Colonic mucosa (tissue), 4 donors: ENCODE data around the gene OS9. TPM values are rescaled to one million over a fixed set of nuclear protein-coding genes. Genes with fewer than 3 reads are reported as not detected.

Experiments used
- DNase-seq: peaks from one replicate; pipeline ENCODE4 v3.0.0-alpha.2; 2020
- H3K27ac ChIP-seq: fragments of 200-600 bp; one replicate; pipeline ENCODE4 v1.8.0; 2021
- H3K27me3 ChIP-seq: fragments of 200-600 bp; one replicate; pipeline ENCODE4 v1.8.0; 2021
- H3K36me3 ChIP-seq: fragments of 200-600 bp; one replicate; pipeline ENCODE4 v1.8.0; 2021
- H3K4me1 ChIP-seq: fragments of 200-600 bp; one replicate; pipeline ENCODE4 v1.8.0; 2021; ENCODE audit warnings: mild to moderate bottlenecking
- H3K4me3 ChIP-seq: fragments of 200-600 bp; one replicate; pipeline ENCODE4 v1.8.0; 2021
- H3K9ac ChIP-seq, 2 donors: one replicate each; pipeline ENCODE4 v1.7.0; 2013; ENCODE audit warnings: control low read depth in 2 of 2, low read depth in 2 of 2, low read length in 2 of 2
- H3K9me3 ChIP-seq: fragments of 200-600 bp; one replicate; pipeline ENCODE4 v1.8.0; 2021
- intact Hi-C: fragments of 100-400 bp; cut with DNase I; formaldehyde crosslinking; loops from one replicate; pipeline ENCODE4 v1.14.1; 2022
- total RNA-seq, 2 donors: library from RNA; stranded (reverse); fragmentation: NEBNext Ultra II Directional in 1 of 2; extraction: Animal tissue kit (Norgen Biotek cat#: 25700) in 1 of 2; gene quantifications; one replicate each; pipeline ENCODE4 v1.2.1, GENCODE V29; 2021
- TF ChIP-seq, protein P1 (sequence below): fragments of 200-600 bp; IDR thresholded peaks from one replicate; pipeline ENCODE4 v1.8.0; 2022; ENCODE audit warnings: antibody characterized with exemption, mild to moderate bottlenecking
- donor health status: healthy.
- donor health status: DM: no; HTN: no; CAD: no.
- donor health status: DM: no; HTN: no; CAD: no.

OS9 gene
- total RNA-seq, 2 donors from 2014 or later = 219 to 284 TPM

DNA sequence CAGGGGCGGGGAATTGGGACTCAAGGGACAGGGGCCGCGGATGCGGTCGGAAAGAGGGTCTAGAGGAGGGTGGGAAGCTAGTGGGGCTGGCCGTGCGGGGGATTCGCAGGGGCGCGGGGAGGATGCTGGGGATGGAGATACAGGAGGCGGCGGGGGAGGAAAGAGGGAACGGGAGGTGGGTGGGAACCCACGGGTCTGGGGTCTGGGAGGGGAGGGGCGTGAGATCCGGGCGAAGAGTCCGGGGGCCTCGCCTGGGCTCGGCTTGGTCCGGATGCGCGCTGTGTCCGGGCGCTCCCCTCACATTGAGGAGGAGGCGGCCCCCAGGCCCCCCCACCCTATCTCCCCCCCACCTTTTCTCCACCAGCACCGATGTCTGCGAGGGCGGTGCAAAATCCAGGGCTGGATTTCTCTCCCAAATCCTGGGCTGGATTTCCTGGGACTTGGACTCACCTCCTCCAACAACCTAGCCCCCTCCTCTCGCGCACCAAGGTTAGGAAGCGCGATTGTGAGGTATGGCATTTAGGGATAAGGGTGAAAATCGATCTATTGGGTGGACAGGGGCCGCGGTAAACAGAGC is 44.8 kb downstream of the OS9 start, which contains the start of gene AGAP2:
TSS of gene AGAP2 (minus strand) at position 82 of the 577 bp plus-strand sequence. CDS start 496 bp downstream, outside the sequence.
- H3K9me3 ChIP-seq = no peaks in the 10 kb centered on the region
- intact Hi-C loops = no loop called here
- H3K36me3 ChIP-seq = no peaks in the 10 kb centered on the region
- no peak within 1 kb of the TSS for H3K9ac ChIP-seq
- no peak for DNase-seq
- H3K4me1 ChIP-seq = peaks cover 5% of the 10 kb centered on the region
- peak within 1 kb of the TSS; percentile 5 for H3K4me3 ChIP-seq
- TF ChIP-seq, protein P1, sequence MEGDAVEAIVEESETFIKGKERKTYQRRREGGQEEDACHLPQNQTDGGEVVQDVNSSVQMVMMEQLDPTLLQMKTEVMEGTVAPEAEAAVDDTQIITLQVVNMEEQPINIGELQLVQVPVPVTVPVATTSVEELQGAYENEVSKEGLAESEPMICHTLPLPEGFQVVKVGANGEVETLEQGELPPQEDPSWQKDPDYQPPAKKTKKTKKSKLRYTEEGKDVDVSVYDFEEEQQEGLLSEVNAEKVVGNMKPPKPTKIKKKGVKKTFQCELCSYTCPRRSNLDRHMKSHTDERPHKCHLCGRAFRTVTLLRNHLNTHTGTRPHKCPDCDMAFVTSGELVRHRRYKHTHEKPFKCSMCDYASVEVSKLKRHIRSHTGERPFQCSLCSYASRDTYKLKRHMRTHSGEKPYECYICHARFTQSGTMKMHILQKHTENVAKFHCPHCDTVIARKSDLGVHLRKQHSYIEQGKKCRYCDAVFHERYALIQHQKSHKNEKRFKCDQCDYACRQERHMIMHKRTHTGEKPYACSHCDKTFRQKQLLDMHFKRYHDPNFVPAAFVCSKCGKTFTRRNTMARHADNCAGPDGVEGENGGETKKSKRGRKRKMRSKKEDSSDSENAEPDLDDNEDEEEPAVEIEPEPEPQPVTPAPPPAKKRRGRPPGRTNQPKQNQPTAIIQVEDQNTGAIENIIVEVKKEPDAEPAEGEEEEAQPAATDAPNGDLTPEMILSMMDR = no peak
- peaks cover 58% of the 10 kb centered on the region for H3K27me3 ChIP-seq
- H3K27ac ChIP-seq = no peak within 1 kb of the TSS

- DNase-seq = no peak
- Histone ChIP-seq H3K4me3 (no peak overlapping the region), H3K9ac (no peak overlapping the region), H3K27ac (no peak overlapping the region), H3K9me3 (no peaks in the 10 kb centered on the region), H3K27me3 (peaks cover 58% of the 10 kb centered on the region), H3K36me3 (no peaks in the 10 kb centered on the region), H3K4me1 (peaks cover 5% of the 10 kb centered on the region)
- TF ChIP-seq, protein P1 = no peak
- intact Hi-C loops = no loop called here
These were observed 45.5 kb downstream of the OS9 start for GRCh38 chr12:57739387-57739786.

- H3K27me3 ChIP-seq = peaks cover 58% of the 10 kb centered on the region
- intact Hi-C loops = no loop called here
- no peak overlapping the region for H3K27ac ChIP-seq
- H3K9me3 ChIP-seq = no peaks in the 10 kb centered on the region
- no peak for DNase-seq
- TF ChIP-seq, protein P1 = no peak
- H3K36me3 ChIP-seq = no peaks in the 10 kb centered on the region
- peaks cover 5% of the 10 kb centered on the region for H3K4me1 ChIP-seq
- no peak overlapping the region for H3K9ac ChIP-seq
- no peak overlapping the region for H3K4me3 ChIP-seq
These were observed 46.1 kb downstream of the OS9 start for GRCh38 chr12:57739914-57740538.

DNA sequence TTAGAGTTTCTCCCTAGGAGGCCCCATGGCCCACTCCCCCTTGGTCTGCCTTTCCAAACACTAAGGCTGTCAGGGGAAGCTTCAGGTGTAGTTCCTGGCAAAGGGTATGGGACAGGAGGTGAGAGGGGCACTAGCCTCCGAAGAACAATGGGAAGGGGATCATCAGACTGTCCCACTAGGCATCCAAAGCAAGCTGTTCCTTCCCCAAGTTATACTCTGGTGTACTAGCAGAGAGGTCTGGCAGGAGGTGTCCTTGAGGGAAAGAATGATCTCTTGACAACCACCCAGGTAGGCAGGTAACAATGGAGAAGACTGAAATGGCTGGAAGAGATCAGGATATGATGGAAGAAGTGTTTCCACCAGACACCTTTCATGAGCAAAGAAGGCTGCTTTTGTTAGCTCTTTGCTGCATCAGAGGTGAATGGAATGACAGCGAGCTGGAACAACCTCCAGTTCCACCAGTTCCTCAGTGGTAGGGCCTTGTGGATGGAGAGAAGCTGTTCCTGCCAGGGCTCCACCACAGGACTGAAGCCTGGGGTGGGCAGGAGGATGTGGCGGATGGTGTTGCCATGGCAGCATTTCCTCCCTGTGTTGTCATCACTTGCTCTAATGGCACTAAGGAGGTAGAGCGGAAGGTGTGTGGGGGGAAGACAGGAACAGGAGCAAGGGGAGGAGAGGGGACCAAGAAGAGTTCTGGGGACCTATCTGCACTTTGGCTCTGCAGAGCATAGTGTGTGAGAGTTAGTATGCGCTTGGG is 46.9 kb downstream of the OS9 start:
- intact Hi-C loops = no loop called here
- no peak for DNase-seq
- H3K36me3 ChIP-seq = no peaks in the 10 kb centered on the region
- TF ChIP-seq, protein P1 = no peak
- peaks cover 51% of the 10 kb centered on the region for H3K27me3 ChIP-seq
- H3K9ac ChIP-seq = peak overlapping the region in 1 of 2 donors; percentile 10
- H3K4me1 ChIP-seq = peaks cover 5% of the 10 kb centered on the region
- H3K27ac ChIP-seq = no peak overlapping the region
- H3K4me3 ChIP-seq = peak overlapping the region; percentile 21
- H3K9me3 ChIP-seq = no peaks in the 10 kb centered on the region

DNA sequence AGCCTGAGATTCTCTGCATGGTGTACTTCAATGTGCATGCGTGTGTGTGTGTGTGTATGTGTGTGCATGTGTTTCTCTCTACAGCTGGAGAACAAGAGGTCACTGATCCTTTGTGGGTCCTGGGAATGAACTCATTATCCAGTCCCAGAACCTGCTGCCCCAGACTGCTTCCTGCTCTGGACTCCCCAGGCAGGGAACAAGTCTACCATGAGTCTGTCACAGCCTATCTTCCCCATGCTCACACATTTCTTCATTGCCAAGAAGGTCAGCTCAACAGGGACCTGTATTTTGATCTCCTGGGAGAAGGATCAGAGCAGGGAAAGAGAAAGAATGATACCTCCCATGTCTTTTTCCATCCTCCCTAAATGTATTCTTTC is 47.5 kb downstream of the OS9 start:
- DNase-seq = no peak
- Histone ChIP-seq H3K27me3 (peaks cover 45% of the 10 kb centered on the region), H3K36me3 (no peaks in the 10 kb centered on the region), H3K9ac (peak overlapping the region in 1 of 2 donors; percentile 10), H3K4me3 (peak overlapping the region; percentile 21), H3K4me1 (peaks cover 5% of the 10 kb centered on the region), H3K27ac (peak overlapping the region; percentile 48), H3K9me3 (no peaks in the 10 kb centered on the region)
- TF ChIP-seq, protein P1 = no peak
- intact Hi-C loops = no loop called here
